ENCODE results near the gene TMEM107.

TMEM107 gene

DNA sequence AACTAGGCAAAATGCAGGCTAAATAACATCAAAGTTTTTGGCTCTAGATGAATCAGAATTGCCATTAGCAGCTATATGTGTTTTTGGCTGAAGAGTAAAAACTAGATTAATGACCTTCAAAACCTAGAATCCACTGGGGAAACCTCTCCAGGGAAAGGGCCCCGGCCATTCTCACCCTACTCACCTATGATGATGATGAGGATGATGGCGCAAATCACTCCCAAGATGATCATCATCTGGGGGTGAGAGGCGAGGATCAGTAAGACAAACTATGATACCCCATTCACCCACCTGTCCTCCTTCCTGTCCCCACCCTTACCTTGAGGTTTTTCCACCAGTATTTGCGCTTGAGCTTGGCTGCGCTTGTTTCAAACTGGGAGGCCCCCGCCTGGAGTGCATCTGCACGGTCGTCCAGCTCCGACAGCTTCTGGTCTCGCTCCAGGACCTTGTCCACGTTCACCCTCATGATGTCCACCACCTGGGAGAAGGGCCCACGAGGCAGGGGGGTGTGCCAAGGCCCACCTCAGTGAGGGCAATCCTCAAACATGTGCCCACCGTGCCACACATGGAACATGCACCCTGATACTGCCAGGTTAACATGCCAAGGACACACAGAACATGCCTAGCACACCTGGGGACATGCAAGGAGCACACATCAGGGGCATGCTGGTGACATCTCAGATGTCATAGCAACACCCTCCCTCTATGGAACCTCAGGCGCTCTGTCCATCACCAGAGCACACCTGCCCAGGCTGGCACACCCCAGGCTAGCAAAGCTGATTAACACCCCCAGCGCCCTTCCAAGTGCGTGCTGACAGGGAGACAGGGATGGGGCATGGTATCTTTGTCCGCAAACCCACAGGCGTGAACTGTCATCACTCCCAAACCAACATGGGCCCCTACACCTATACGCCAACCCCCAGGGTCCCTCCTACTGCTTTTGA is 14.6 kb downstream of the TMEM107 start:
- DNase-seq, result no peak

DNA sequence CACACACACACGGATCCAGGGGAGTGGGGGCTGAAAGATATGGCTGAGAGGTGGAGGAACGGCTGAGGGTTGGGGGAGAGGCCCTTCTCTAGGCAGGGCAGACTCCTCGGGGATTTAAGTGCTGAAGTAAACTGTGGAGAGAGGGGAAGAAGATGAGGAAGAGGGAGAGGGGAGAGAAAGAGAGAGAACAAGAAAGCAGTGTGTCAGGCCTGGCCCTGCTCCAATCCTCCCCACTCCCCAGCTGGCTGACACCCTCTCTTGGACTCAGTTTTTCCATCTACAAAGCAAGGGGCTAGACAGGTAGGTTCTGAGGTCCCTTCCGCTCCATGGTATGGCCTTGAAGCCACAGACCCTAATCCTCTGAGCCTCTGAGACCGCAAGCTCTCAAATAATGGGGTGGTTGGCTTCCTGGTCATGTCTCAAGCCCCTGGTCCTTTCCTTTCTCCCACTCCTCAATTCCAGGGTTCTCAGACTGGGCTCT is 15.4 kb downstream of the TMEM107 start:
- DNase-seq, result no peak

DNA sequence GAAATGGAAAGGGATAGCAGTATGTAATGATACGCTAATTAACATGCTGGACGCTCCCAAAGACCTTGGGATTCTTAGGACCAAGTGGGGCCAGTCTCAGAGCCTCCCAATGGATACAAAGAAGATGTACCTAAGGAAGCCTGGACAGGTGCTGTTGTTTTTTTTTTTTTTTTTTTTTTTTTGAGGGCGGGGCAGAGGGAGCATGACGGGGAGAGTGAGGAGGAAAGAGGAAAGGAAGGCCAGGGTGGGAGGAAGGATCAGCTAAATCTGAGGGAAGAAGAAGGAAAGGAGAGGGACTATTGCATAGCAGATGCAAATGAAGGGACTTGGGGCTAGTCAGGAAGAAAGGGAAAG is 16.0 kb downstream of the TMEM107 start:
- no peak for DNase-seq

DNA sequence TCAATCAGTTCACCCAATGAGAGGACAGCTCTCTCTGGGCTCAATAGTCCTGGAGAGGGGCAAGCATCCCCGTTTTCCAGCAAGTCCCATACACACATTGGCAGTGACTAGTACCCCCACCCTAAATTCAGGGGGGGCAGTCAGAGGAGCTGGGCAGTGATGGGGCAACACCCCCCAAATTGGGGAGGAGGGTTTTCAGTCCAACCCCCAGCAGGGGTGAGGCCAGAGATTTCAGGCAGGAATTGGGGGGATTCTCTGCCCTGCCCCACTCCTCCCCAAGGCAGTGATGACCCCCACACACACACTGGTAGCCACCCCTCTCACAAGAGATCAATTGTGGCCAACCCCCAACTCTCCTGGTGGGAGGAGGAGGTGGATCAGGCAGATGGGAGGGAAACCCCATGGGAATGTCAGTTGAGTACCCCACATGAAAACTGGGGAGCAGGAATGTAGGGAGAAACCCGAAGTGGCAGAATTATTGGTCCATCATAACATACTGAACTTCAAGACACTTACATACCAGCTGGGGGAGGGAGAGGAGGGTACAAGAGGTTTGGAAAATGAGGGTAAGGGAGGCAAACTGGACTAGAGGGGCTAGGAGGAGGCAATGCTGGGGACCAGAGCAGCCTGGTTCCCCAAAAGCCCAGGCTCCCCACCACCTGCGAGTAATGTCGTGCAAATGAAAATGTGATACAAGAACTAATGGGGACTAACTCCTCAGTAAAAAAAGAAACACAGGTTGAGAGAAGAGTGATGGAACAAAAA is 16.5 kb downstream of the TMEM107 start:
- DNase-seq, result no peak

DNA sequence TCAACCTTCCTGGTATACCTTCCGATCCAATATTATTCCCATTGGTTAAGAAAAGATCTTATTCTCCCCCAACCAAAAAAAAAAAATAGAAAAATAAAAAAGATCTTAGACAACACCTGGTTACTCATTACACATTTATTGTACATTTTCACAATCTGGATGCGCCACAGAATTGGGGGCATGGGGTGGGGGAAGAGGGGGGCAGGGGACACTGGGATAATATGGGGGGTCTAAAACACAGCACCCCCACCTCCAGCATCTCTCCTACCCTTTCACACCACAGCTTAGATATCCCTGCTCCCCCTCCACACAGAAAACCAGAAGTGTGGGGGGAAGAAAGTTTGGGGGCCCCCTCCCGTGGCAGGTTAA is 17.2 kb downstream of the TMEM107 start:
- DNase-seq, result no peak

DNA sequence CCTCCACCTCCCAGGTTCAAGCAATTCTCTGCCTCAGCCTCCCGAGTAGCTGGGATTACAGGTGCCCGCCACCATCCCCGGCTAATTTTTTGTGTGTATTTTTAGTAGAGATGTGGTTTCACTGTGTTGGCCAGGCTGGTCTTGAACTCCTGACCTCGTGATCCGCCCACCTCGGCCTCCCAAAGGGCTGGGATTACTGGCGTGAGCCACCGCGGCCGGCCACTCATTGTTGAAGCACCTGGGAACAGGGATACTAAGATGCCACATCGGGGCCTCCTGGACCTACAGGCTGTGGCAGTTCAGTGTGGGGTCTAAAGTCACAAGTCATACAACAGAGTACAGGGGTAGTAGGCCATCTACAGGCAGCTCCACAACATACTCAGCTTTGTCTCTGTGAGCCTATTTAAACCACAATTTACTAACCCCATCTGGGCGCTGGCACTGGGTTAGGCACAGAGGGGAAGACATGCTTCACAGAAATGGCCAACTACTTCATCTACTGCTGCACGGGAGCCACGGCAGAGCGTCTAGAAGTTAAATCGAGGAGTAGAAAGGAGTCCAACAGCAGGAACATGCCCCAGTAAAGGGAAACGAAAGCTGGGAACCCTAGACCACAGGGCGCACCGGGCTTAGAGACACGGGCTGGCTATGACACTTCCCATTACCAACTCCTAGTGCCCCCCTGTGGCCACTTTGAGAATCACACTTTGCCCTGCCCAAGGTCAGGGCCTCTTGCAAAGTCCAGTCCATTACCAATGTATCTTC is 17.7 kb downstream of the TMEM107 start:
- DNase-seq, result peak; percentile 9

DNA sequence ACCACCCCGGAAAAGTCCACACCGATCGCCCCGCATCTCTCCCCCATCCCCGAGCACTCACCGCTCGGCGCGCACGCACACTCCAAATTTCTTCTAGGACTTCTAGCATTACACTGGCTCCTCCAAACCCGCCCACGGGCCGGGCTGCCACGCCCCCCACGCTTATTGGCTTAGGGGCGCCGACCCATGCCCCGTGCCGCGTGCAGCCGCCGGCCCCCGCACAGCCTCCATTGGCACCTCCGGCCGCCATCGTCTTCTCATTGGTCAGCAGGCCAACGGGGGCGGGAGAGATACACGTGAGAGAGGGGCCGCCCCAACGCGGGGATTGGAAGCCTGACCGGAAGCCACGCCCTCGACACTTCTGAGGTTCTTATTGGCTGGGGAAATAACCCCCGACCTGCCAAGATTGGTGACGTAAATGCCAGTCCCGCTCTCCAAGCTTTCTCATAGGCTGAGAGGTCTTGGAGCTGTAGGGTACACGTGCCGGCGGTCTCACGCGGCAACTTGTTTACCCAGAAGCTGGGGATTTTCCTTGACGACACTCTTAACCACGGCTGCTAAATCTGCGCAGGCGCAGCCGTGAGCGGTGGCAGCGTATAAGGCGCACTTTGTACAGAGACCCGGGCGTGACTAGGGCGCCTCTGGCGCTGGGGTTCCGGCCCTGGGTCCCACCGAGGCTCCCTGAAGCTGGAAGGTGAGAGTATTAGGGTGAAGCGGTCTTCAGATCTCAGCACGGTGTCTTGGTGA is 19.8 kb downstream of the TMEM107 start:
- peak; percentile 76 for DNase-seq

DNA sequence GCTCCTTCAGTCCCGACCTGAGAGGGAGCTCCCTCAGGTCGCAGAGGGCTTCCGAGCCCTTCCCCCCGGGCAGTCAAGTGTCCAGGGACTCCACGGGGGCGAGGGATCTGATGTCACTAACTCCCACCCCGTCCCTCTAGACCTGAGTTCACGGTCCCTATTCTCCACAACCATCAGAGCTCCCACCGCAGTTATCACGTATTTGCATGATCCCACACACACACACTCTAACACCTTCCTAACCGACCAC is 20.3 kb downstream of the TMEM107 start:
- DNase-seq, result no peak

DNA sequence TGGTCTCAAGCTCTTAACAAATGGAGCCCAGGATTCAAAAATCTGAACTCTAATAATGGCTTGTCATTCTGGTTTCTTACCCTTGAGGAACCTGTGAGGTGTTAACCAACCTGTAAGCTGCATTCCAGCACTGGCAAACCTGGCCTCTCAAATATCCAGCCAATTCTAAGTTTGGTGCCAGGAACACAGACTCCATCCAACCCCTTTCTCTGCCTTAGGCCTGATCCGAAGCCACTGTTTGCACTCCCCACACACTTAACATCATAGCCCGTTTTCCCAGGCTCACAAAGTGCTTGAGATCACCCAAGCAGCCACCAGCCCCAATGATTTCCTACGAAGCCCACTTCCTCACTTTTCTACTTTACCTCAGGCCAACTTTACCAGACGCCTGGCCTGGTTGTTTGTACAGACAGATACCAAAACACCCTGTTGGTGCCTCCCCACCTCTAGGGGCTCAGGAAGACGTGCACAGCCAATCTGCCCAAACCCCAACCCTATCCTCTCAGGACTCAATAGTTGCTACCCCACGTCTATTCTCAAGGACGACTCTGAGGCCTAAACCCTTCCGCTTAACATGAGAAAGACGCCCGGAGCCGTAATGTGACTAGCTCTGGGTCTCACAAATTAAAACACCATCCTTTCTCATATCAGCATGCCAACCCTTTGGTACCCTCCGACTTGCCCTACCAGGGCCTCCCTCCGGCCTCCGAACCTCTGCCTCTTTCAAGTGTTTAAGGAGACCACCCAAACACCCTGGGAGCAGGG is 20.8 kb downstream of the TMEM107 start:
- DNase-seq, result no peak

DNA sequence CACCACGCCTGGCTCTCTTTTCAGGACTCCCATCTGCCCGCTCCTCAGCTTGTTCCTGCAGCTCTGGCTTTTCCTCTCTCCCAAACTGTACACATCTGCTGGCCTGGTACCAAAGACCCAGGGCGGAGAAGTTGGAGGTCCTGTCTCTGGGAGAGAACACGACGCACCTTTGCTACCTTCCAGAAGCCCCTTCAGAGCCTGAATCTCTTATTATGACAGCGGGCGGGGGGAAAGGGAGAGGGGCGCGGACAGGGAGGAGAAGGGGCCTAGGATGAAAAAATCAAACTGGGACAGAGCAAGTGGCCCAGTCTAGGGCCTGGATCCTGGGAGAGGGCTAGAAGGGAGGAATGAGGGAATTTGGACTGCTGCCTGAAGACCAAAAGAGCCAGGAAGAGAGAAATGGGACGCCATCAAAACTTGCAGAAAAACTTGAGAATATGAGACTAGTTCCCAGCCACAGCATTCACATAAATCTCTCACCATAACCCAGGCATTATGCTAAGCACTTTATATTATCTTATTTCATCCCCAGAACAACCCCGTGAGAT is 21.5 kb downstream of the TMEM107 start:
- no peak for DNase-seq

DNA sequence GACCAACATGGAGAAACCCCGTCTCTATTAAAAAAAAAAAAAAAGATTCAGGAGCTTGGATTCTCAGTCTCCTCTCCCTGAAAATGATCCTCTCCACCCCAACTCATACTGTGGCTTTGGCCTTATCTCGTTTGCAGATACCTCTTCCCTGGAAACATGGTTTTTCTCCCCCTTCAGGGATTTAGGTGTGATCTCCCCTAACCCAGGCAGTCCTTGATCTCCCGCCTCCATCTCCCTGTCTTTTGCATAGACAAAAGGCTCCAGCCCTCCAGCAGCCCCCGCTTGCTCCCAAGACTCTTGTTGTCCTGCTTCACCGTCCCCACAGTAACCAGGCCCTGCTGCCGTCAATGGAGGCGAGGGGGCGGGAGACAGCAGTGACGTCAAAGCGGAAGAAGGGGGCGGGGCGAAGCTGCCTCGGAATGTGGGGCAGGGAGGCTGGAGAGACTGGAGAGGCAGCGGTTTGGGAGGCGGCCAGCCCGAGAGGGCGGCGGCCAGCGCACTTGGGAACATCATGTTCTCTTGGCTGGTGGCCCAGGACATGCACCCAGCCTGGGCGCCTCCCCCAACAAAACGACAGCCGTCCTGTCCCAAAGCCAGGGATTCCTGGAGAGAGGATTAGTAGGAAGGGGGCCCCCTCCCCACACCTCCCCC is 22.1 kb downstream of the TMEM107 start:
- no peak for DNase-seq

DNA sequence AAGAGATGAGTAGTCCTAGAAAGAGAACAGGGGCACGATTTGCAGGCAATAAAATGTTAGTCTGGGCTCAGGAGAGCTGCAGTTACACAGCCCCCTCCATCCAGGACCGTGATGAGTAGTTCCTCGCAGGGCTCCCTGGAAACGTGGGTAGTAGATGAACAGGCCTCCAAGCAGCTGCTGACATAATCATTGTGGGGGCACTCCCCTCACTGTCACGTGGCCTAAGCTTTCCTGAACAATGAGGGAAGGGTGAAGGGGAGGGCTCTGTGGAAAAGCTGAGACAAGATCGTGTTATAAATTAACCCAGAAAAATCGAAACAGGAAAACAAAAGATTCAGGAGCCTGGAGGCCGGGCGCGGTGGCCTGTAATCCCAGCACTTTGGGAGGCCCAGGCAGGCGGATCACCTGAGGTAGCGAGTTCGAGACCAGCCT is 22.6 kb downstream of the TMEM107 start:
- no peak for DNase-seq

DNA sequence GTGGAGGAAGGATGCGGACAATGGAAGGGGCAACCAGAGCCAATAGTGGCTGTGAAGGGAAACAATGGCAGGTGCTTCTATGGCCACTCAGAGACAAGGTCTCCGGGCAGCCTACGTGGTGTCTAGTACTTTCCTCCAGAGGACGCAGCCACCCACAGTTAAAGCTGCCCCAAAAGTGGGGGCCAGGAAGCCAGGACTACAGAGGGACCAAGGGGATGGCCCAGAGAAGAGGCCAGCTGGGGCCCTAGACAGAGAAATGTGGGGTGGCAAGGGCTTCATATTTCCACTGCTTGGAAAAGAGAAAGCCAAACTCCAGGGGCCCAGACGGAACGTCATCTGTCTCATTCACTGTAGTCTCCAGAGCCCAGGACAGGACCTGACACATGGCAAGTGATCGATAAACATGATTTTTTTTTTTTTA is 23.1 kb downstream of the TMEM107 start:
- no peak for DNase-seq

DNA sequence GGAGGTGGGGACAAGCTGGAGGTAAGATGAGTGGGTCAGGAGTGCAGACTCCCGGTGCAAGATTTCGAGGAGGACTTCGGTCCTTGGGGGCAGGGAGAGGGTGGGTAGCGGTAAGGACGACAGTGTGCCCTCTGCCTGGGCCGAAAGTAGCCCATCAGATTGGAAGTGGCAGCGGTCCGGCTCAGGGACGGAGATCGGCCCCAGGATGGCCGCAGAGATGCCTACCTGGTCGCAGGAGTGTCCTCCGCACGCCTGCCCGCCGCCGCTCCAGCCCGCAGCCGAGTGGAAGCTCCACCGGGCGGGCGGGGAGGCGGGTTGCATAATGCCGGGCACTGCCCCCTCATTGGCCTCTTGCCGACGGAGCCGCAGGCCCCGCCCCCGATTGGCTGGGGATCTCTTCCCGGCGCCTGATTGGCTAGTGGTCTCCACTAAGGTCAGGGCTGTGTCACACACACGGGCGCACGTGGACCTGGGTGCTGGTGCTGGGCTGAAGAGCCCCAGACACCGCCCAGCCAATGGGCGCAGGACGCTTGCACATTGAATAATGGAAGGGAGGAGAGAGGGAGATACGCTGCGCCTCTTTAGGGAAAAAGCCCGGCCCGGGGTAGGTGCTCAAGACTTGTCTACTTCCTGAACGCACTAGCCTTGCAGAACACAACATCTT is 23.9 kb downstream of the TMEM107 start, which contains the start of gene PER1:
PER1 (minus strand) TSS at position 293 of the 664 bp plus-strand sequence. CDS start 1,698 bp downstream, outside the sequence.
- peak; percentile 18 for DNase-seq

DNA sequence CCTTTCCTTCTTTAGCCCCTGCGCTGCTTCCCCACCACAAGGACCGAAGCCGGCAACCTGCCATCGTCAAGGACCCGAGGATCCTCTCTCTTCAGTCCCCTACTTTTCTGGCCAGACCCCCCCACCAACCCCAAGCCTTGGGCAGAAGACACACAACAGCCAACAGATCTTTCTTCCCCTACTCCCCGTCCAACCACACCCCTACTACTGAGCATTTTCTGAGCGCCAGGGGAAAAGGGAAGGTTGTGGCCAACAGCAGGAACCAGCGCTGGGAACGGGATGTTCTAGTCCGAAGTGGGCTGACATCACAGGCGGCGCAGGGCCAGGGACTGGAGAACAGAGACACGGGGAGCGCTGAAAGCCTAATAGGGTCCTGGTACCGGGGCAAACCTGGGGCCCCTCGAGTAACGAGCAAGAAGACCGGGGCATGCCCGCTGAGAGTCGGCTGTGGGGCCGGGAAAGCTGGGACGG is 24.5 kb downstream of the TMEM107 start:
- DNase-seq, result no peak

DNA sequence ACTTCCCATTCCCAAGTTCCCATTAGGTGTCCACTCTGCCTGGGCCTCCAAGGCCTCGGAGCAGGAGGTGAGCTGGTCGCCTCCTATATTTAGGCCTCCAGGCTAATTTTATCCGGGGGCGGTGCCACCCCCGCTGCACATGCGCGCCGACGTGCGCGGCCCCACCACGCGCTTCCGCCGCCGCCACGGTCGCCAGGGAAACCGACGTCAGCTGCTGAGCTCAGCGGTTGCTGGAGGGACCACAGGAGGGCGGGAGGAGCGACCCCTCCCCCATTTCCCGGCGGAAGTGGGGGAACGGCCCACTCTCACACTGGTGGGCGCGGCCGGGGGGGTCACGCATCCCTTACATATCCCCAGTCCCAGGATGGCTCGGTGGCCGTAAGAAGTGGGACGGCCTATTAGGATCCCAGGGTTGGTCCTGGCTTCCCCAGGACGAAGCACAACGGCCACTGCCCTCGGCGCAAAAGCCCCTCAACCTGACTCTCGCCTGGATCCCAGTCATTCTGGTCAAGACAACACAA is 25.0 kb downstream of the TMEM107 start:
- DNase-seq, result peak; percentile 3

DNA sequence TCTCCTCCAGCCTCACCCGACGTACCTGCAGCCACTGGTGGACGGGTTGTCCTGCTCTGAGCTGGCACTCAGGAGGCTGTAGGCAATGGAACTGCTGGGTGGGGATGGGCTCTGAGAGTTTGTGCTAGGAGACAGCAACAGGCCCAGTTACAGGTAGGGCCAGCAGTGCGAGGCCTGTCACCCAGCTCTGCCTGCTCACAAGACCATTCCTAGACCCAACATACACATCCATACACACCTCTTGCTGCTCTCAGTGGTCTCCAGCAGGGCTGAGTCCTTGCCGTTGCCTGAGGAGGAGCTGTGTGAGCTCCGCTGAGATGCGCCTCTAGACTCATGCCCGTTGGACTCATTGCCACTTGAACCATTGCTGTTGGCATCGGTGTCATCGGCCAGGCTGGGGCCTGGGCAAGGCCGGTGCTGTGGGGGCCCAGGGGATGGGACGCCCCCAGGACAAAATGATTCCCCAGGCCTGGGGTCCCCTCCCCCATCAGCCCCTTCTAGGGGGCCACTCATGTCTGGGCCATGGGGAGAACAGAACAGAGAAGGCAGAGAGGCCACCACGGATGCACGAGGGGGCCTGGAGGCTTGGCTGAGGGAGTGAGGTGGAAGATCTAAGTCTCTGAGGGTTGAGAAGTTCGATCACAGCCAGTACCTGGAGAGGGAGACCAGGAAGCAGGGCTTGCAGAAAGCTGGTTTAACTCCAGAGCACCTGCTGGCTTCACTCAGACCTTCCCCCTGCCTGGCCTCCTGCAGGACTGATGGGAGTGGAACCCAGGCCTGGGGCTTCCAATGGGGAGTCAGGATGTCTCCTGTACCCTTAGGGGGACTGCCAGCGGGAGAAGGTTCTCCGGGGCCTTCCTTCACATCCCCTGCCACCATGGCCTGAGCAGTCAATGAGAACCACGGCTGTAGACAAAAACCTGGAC is 25.7 kb downstream of the TMEM107 start:
- no peak for DNase-seq

DNA sequence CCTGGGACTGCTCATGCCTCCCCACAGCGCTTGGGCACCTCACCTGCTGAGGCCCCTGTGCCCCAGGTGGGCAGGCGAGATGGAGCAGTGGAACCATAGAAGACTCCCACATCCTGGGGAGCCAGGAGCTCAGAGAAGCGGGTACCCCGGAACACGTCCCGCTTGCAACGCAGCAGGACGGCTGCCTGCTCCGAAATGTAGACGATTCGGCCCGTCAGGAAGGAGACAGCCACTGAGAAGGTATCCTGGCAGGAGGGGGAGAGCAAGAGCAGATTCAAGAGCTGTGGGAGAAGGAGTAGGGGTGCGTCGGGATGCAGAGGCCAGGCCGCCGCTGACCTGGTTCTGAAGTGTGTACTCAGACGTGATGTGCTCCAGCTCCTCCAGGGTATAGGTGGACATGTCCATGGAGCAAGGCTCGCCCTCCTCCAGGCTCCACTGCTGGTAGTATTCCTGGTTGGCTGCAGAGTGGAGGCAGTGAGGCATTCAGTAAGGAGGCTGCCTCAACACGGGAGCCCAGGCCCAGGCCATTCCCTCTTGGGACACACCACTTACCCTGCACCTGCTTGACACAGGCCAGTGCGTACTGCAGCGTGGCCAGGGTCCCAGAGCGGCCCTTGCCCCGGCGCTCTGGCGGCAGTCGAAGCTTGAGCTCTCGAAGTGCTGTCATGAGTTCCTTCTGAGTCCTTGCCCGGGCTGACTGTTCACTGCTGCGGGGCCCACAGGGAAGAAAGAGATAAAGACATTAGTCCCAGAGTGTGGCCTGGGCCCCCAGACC is 26.6 kb downstream of the TMEM107 start:
- no peak for DNase-seq

Measured in KG1 (cell line).